Loucy (cell line): ENCODE measurements around the gene MAML2.

ENCODE experiments used
- CTCF ChIP-seq: fragments of 200-600 bp; sonication (generic); conservative IDR thresholded peaks from 2 replicates; pipeline ENCODE4 v1.5.1; 2014; ENCODE audit warnings: mild to moderate bottlenecking, antibody characterized with exemption, low read length
- EZH2phosphoT487 ChIP-seq: fragments of 200-600 bp; IDR thresholded peaks from 2 replicates; pipeline ENCODE4 v1.6.1; 2018; ENCODE audit warnings: antibody characterized with exemption, mild to moderate bottlenecking, moderate library complexity, borderline replicate concordance

DNA sequence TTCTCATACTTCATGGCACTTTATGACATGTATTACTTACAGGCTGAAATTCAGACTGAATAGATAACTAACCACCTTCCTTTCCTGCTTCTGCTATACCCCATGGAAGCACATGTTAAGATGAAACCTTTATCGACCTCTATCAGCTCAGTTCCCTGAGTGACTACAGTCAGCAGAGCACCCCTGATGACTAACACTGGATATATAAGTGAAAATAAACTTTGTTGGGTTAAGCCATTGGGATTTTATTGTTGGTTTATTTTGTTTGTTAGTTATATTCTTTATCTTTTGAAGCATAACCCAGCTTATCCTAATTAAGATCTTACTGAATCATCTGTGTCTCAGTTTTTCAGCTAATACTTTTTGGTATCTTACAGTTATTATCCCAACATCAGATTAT is 23.0 kb upstream of the MAML2 start:
- TF ChIP-seq EZH2phosphoT487, result no peak
- TF ChIP-seq CTCF, result no peak
